Upper lobe of left lung (tissue), 6 donors: ENCODE data around the gene PRDM13. TPM values are rescaled to one million over a fixed set of nuclear protein-coding genes. Genes with fewer than 3 reads are reported as not detected.

ENCODE experiments used
- ATAC-seq, 2 donors: fragments of 200-7000 bp; cut with Tn5 transposase; one replicate each; pipeline ENCODE4 v1.9.1; 2022; ENCODE audit warnings: mild to moderate bottlenecking in 2 of 2, moderate library complexity in 2 of 2; ENCODE audit not compliant: low FRiP score in 2 of 2
- DNase-seq, 2 donors: peaks; one replicate each; pipeline ENCODE4 v3.0.0-alpha.2; 2019 to 2020
- H3K27ac ChIP-seq, 4 donors: fragments of 200-600 bp; sonication (generic); one replicate each; pipeline ENCODE4 v1.5.1; 2016 to 2019
- H3K27me3 ChIP-seq, 4 donors: fragments of 200-600 bp; sonication (generic); one replicate each; pipeline ENCODE4 v1.5.1; 2017 to 2019
- H3K36me3 ChIP-seq, 4 donors: fragments of 200-600 bp; sonication (generic); one replicate each; pipeline ENCODE4 v1.5.1; 2016 to 2019
- H3K4me1 ChIP-seq, 4 donors: fragments of 200-600 bp; sonication (generic); one replicate each; pipeline ENCODE4 v1.5.1; 2018 to 2019
- H3K4me3 ChIP-seq, 4 donors: fragments of 200-600 bp; sonication (generic); one replicate each; pipeline ENCODE4 v1.5.1; 2017 to 2019; ENCODE audit warnings: mild to moderate bottlenecking in 2 of 4, moderate library complexity in 1 of 4
- H3K9me3 ChIP-seq, 4 donors: fragments of 200-600 bp; sonication (generic); one replicate each; pipeline ENCODE4 v1.5.1; 2018 to 2019
- EP300 ChIP-seq, 4 donors: sonication (generic); formaldehyde crosslinking; IDR thresholded peaks; one replicate each; pipeline ENCODE4 v1.5.1; 2017; ENCODE audit warnings: antibody characterized with exemption in 4 of 4, control low read depth in 2 of 4
- POLR2A ChIP-seq, 4 donors: fragments of 450-650 bp; IDR thresholded peaks; one replicate each; pipeline ENCODE4 v1.5.1; 2016 to 2017; ENCODE audit warnings: antibody characterized with exemption in 4 of 4, mild to moderate bottlenecking in 2 of 4
- POLR2AphosphoS5 ChIP-seq, 2 donors: sonication (generic); formaldehyde crosslinking; IDR thresholded peaks; one replicate each; pipeline ENCODE4 v1.5.1; 2017; ENCODE audit warnings: antibody characterized with exemption in 2 of 2
- WGBS, 2 donors: methylation state at CpG; one replicate each; pipeline ENCODE4 v1.1.5; 2017 to 2018; 5-methylcytosine and 5-hydroxymethylcytosine counted together
- small RNA-seq, 4 donors: library from RNA; depleted of rRNA; stranded (forward); fragments of <200 nt; gene quantifications; one replicate each; pipeline ENCODE3, GENCODE V24; 2016
- total RNA-seq, 6 donors: library from RNA; depleted of rRNA in 4 of 6; stranded (reverse); fragments of >200 nt in 4 of 6; gene quantifications; one replicate each; pipeline versions ENCODE4 v1.1.0 to v1.2.1, GENCODE V29; 2016 to 2021
- TF ChIP-seq, protein P1 (sequence below), 6 experiments: fragments of 450-650 bp in 4 of 6; fragments of 200-600 bp in 2 of 6; sonication (generic) in 2 of 6; IDR thresholded peaks; one replicate each; pipeline ENCODE4 v1.5.1; 2016 to 2019; ENCODE audit warnings: antibody characterized with exemption in 6 of 6
- donor health status: DM: no; HTN: no; CAD: no; lungs with moderate emphysema.
- donor health status: DM: no; HTN: yes; CAD: no; lungs with severe emphysema.

The PRDM13 gene
- total RNA-seq, 6 donors from 2014 or later: not detected

DNA sequence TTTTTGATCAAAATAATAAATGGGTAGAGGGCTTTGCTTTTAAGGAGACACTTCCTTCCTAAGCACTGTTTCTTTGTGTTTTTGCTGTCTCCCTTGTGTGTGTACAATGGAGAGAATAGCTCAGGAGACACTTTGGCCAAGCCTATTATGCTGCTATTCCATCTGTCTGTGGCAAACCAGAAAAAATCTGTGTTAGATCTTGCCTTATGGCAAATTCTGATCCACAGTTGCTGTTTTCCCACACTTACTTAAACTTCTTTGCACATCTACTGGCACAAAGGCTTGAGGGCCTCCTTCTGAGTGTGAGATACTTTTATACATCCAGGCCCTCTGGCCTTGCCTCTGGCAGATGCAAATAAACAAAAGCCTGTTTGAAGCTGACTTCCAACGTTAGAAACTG is 53.6 kb downstream of the PRDM13 start:
- no peak for DNase-seq

DNA sequence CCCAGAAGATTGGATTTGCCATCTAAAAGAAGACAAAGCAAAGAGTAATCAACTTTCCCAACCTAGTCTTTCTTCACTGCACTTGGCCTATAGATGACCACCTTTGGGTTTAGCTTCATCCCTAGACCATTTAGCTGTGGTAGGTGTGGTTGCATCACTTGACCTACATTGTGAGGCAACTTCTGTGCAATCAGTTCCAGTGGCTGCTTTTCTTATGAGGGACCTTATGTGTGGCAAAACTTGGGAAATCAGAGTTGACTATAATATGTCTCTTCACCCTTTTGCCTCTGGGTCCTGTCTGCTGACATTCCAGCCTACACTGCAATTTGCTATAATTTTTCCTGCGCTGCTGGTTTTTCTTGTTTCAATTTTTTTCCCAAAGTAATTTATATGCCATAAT is 55.2 kb downstream of the PRDM13 start:
- no peak for TF ChIP-seq POLR2A (IDR thresholded peaks at IDR 0.05)
- TF ChIP-seq, protein P1, sequence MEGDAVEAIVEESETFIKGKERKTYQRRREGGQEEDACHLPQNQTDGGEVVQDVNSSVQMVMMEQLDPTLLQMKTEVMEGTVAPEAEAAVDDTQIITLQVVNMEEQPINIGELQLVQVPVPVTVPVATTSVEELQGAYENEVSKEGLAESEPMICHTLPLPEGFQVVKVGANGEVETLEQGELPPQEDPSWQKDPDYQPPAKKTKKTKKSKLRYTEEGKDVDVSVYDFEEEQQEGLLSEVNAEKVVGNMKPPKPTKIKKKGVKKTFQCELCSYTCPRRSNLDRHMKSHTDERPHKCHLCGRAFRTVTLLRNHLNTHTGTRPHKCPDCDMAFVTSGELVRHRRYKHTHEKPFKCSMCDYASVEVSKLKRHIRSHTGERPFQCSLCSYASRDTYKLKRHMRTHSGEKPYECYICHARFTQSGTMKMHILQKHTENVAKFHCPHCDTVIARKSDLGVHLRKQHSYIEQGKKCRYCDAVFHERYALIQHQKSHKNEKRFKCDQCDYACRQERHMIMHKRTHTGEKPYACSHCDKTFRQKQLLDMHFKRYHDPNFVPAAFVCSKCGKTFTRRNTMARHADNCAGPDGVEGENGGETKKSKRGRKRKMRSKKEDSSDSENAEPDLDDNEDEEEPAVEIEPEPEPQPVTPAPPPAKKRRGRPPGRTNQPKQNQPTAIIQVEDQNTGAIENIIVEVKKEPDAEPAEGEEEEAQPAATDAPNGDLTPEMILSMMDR (IDR thresholded peaks at IDR 0.05): no peak
- TF ChIP-seq EP300 (IDR thresholded peaks at IDR 0.05): no peak
- TF ChIP-seq POLR2AphosphoS5 (IDR thresholded peaks at IDR 0.05): no peak
- Histone ChIP-seq H3K27me3 (no peaks in the 10 kb centered on the region), H3K9me3 (no peaks in the 10 kb centered on the region), H3K4me3 (no peak overlapping the region), H3K4me1 (no peaks in the 10 kb centered on the region), H3K36me3 (no peaks in the 10 kb centered on the region), H3K27ac (no peak overlapping the region)
- WGBS, 2 donors: 92 to 93% methylated on average over 1 of the region's 1 CpG
- no peak for DNase-seq
- no peak for ATAC-seq

More for the DNA sequence above, 53.6 kb downstream of the PRDM13 start:
- ATAC-seq: no peak
- H3K9me3 ChIP-seq: no peaks in the 10 kb centered on the region
- TF ChIP-seq POLR2AphosphoS5 (IDR thresholded peaks at IDR 0.05) (no peak), POLR2A (IDR thresholded peaks at IDR 0.05) (no peak), EP300 (IDR thresholded peaks at IDR 0.05) (no peak)
- TF ChIP-seq, protein P1 (IDR thresholded peaks at IDR 0.05): no peak
- 19 to 22% methylated on average over 1 of the region's 1 CpG for WGBS, 2 donors
- no peaks in the 10 kb centered on the region for H3K4me1 ChIP-seq
- no peak overlapping the region for H3K4me3 ChIP-seq
- no peaks in the 10 kb centered on the region for H3K36me3 ChIP-seq
- no peaks in the 10 kb centered on the region for H3K27me3 ChIP-seq
- H3K27ac ChIP-seq: no peak overlapping the region

DNA sequence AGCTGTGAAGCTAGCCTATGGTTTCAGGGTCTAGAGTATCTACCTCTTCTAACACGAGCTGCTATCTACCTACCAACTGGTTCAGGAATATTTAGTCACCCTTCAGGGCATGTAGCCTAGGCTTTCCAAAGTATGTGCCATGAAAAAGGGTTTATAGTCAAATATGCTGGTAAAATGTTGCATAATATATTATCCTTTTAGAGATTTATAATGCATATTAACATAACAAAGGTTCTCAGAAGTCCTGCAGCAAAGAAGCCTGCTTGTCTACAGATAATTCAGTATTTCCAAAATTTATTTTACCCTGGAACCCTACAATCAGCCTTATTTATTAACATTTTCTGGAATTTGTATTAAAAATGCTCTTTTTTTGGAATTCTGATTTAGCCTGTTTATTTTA is 56.0 kb downstream of the PRDM13 start:
- no peak overlapping the region for H3K4me3 ChIP-seq
- H3K36me3 ChIP-seq: no peaks in the 10 kb centered on the region
- no peak for DNase-seq
- no peak for ATAC-seq
- H3K27ac ChIP-seq: no peak overlapping the region
- TF ChIP-seq, protein P1 (IDR thresholded peaks at IDR 0.05): no peak
- TF ChIP-seq POLR2AphosphoS5 (IDR thresholded peaks at IDR 0.05) (no peak), POLR2A (IDR thresholded peaks at IDR 0.05) (no peak), EP300 (IDR thresholded peaks at IDR 0.05) (no peak)
- H3K4me1 ChIP-seq: no peaks in the 10 kb centered on the region
- H3K9me3 ChIP-seq: no peaks in the 10 kb centered on the region
- WGBS, 2 donors: 47 to 50% methylated on average over 1 of the region's 1 CpG
- no peaks in the 10 kb centered on the region for H3K27me3 ChIP-seq

Small RNA genes lying within 50 kb of the gene (small RNA-seq; reads per million reads assigned to genes)
- gene RF00019: 0 reads per million in 4 donors

Other genes with a start within 250 kb of the PRDM13 start
- 1 to 10 TPM in 5 of 6 donors, under 1 TPM in 1; 0.55 to 5.4 (median 3.2) TPM for gene COQ3, start 212.6 kb upstream of the PRDM13 start, total RNA-seq
- 100 to 1,000 TPM in 3 of 6 donors, 10 to 100 TPM in 3; 67.2 to 408 (median 106) TPM for gene PNISR, start 181.5 kb upstream of the PRDM13 start, total RNA-seq
- gene USP45, start 91.4 kb upstream of the PRDM13 start, total RNA-seq: 10 to 100 TPM in 3 of 6 donors, 1 to 10 TPM in 3; 5.9 to 53.4 (median 11.2) TPM
- 10 to 100 TPM; 22.3 to 73.4 (median 39.9) TPM for gene CCNC, start 38.2 kb upstream of the PRDM13 start, total RNA-seq